H1 (cell line): Measurements from ENCODE around the gene SLC3A2. TPM values are rescaled to one million over a fixed set of nuclear protein-coding genes. Genes with fewer than 3 reads are reported as not detected.

Source experiments
- CTCF ChIA-PET: fragments of 300-600 bp; sonication (Branson Sonifier 250); formaldehyde crosslinking; loops from one replicate; lab custom pipeline; 2021; ENCODE audit not compliant: partially characterized antibody; lab: Charles Lee
- POLR2A ChIA-PET: fragments of 300-600 bp; sonication (Branson Sonifier 250); formaldehyde crosslinking; loops from one replicate; lab custom pipeline; 2021; ENCODE audit warnings: inconsistent platforms; ENCODE audit not compliant: partially characterized antibody; lab: Charles Lee
- DNase-seq, 2 experiments: peaks; one replicate each; pipeline versions ENCODE4 v3.0.0 to v3.0.0-alpha.2; 2010 to 2022; ENCODE audit warnings: low spot score in 2 of 2, low read depth in 1 of 2, mixed read lengths in 1 of 2
- FAIRE-seq: peaks from 2 replicates; lab custom pipeline; 2011; peaks lifted over from hg19 to GRCh38; lab: Jason Lieb, UNC
- H2AFZ ChIP-seq: 2 replicates; pipeline ENCODE4 v1.8.1; 2012; ENCODE audit warnings: low read length, inconsistent platforms
- H2AK5ac ChIP-seq: 2 replicates; pipeline ENCODE4 v1.6.1; 2013; ENCODE audit warnings: low read depth, low read length
- H2BK120ac ChIP-seq: replicated peaks from 2 replicates; pipeline ENCODE3; 2013; ENCODE audit warnings: low read depth, low read length, inconsistent platforms
- H2BK12ac ChIP-seq: 2 replicates; pipeline ENCODE4 v1.6.1; 2013; ENCODE audit warnings: low read depth, low read length
- H2BK15ac ChIP-seq: 2 replicates; pipeline ENCODE4 v1.6.1; 2013; ENCODE audit warnings: low read length
- H2BK20ac ChIP-seq: 2 replicates; pipeline ENCODE4 v1.6.1; 2013; ENCODE audit warnings: low read length
- H2BK5ac ChIP-seq: 2 replicates; pipeline ENCODE4 v1.6.1; 2013; ENCODE audit warnings: low read depth, low read length
- H3K14ac ChIP-seq: 2 replicates; pipeline ENCODE4 v1.6.1; 2013; ENCODE audit warnings: inconsistent platforms; ENCODE audit not compliant: insufficient read length
- H3K18ac ChIP-seq: 2 replicates; pipeline ENCODE4 v1.6.1; 2013; ENCODE audit warnings: low read length; ENCODE audit errors: extremely low read depth
- H3K23ac ChIP-seq: 2 replicates; pipeline ENCODE4 v1.6.1; 2013; ENCODE audit warnings: inconsistent platforms; ENCODE audit not compliant: insufficient read length
- H3K23me2 ChIP-seq: 2 replicates; pipeline ENCODE4 v1.6.1; 2013; ENCODE audit warnings: low read depth, low read length
- H3K27ac ChIP-seq: 2 replicates; pipeline ENCODE4 v1.6.1; 2011; ENCODE audit warnings: low read depth, low read length, inconsistent platforms
- H3K27me3 ChIP-seq, 4 experiments: replicated peaks in 1 of 4; 1 replicate in 1 of 4; 2 replicates in 3 of 4; pipeline versions ENCODE4 v1.6.1 to v1.8.1; 2011 to 2013; ENCODE audit warnings: low read length in 3 of 4, mild to moderate bottlenecking in 3 of 4, inconsistent platforms in 2 of 4, mixed read lengths in 2 of 4, moderate library complexity in 1 of 4; ENCODE audit not compliant: control insufficient read depth in 3 of 4, insufficient read depth in 3 of 4; ENCODE audit errors: extremely low read depth in 1 of 4
- H3K36me3 ChIP-seq, 4 experiments: 2 replicates each; pipeline versions ENCODE4 v1.6.1 to v1.8.1; 2011 to 2013; ENCODE audit warnings: mild to moderate bottlenecking in 4 of 4, low read length in 3 of 4, moderate library complexity in 2 of 4, control low read depth in 1 of 4, inconsistent platforms in 1 of 4; ENCODE audit not compliant: insufficient read depth in 4 of 4, control insufficient read depth in 2 of 4
- H3K4ac ChIP-seq: replicated peaks from 2 replicates; pipeline ENCODE3; 2013; ENCODE audit warnings: low read length, low read depth, mixed read lengths, inconsistent platforms; ENCODE audit not compliant: insufficient read length
- H3K4me1 ChIP-seq, 4 experiments: replicated peaks in 1 of 4; 1 replicate in 1 of 4; 2 replicates in 3 of 4; pipeline versions ENCODE4 v1.6.1 to v1.8.1; 2011 to 2013; ENCODE audit warnings: low read length in 3 of 4, inconsistent platforms in 2 of 4, mixed read lengths in 1 of 4; ENCODE audit not compliant: insufficient read depth in 4 of 4, control insufficient read depth in 3 of 4
- H3K4me2 ChIP-seq, 2 experiments: 2 replicates each; pipeline versions ENCODE4 v1.6.1 to v1.8.1; 2011 to 2013; ENCODE audit warnings: low read depth in 2 of 2, low read length in 2 of 2, control low read depth in 1 of 2, inconsistent platforms in 1 of 2, mild to moderate bottlenecking in 1 of 2; ENCODE audit not compliant: insufficient read depth in 1 of 2
- H3K4me3 ChIP-seq, 4 experiments: fragments of 200-600, 300-600 bp in 1 of 4; sonication (generic), shearing (Covaris generic), sonication (Bioruptor Twin) in 1 of 4; 2 replicates each; pipeline versions ENCODE4 v1.5.1 to v1.8.1; 2011 to 2016; ENCODE audit warnings: low read length in 4 of 4, low read depth in 3 of 4, control low read depth in 2 of 4, inconsistent platforms in 2 of 4, mild to moderate bottlenecking in 2 of 4, mixed read lengths in 1 of 4, moderate library complexity in 1 of 4; ENCODE audit not compliant: insufficient read depth in 2 of 4; ENCODE audit errors: extremely low read depth in 1 of 4
- H3K56ac ChIP-seq: replicated peaks from 2 replicates; pipeline ENCODE3; 2013; ENCODE audit warnings: low read depth, mild to moderate bottlenecking, mixed read lengths, low read length, inconsistent platforms; ENCODE audit not compliant: insufficient read length
- H3K79me1 ChIP-seq: 2 replicates; pipeline ENCODE4 v1.6.1; 2013; ENCODE audit warnings: low read depth, low read length, control low read depth
- H3K79me2 ChIP-seq, 2 experiments: 2 replicates each; pipeline versions ENCODE4 v1.6.1 to v1.8.1; 2012 to 2013; ENCODE audit warnings: low read length in 2 of 2, mild to moderate bottlenecking in 2 of 2, inconsistent platforms in 1 of 2; ENCODE audit not compliant: insufficient read depth in 2 of 2, control insufficient read depth in 1 of 2
- H3K9ac ChIP-seq, 4 experiments: replicated peaks in 1 of 4; 1 replicate in 1 of 4; 2 replicates in 3 of 4; pipeline versions ENCODE4 v1.6.1 to v1.8.1; 2011 to 2013; ENCODE audit warnings: low read depth in 3 of 4, low read length in 3 of 4, control low read depth in 2 of 4, mild to moderate bottlenecking in 2 of 4, moderate library complexity in 2 of 4, inconsistent platforms in 1 of 4; ENCODE audit errors: extremely low read depth in 1 of 4
- H3K9me3 ChIP-seq, 2 experiments: 2 replicates each; pipeline versions ENCODE4 v1.6.1 to v1.8.1; 2012 to 2013; ENCODE audit warnings: mild to moderate bottlenecking in 2 of 2, moderate library complexity in 2 of 2, control low read depth in 1 of 2, inconsistent platforms in 1 of 2, low read depth in 1 of 2, low read length in 1 of 2, mixed read lengths in 1 of 2; ENCODE audit not compliant: insufficient read depth in 2 of 2
- H4K20me1 ChIP-seq, 2 experiments: replicated peaks in 1 of 2; 2 replicates each; pipeline versions ENCODE3 to v1.8.1; 2011 to 2013; ENCODE audit warnings: inconsistent platforms in 2 of 2, low read length in 2 of 2, mild to moderate bottlenecking in 1 of 2; ENCODE audit not compliant: insufficient read depth in 2 of 2, control insufficient read depth in 1 of 2
- H4K5ac ChIP-seq: 2 replicates; pipeline ENCODE4 v1.6.1; 2013; ENCODE audit warnings: low read length, low read depth, mixed read lengths, inconsistent platforms; ENCODE audit not compliant: insufficient read length
- H4K8ac ChIP-seq: 2 replicates; pipeline ENCODE4 v1.8.0; 2013; ENCODE audit warnings: mild to moderate bottlenecking, moderate library complexity, low read length, inconsistent platforms; ENCODE audit not compliant: insufficient read depth; ENCODE audit errors: extremely low read depth
- H4K91ac ChIP-seq: replicated peaks from 2 replicates; pipeline ENCODE3; 2013; ENCODE audit warnings: low read length, mixed read lengths, inconsistent platforms; ENCODE audit not compliant: insufficient read length
- BRCA1 ChIP-seq: IDR thresholded peaks from 2 replicates; pipeline ENCODE4 v1.6.1; 2012; ENCODE audit warnings: low read depth, low read length, improper control_type of control experiment
- CHD2 ChIP-seq: IDR thresholded peaks from 2 replicates; pipeline ENCODE4 v1.6.1; 2012; ENCODE audit warnings: low read length, improper control_type of control experiment
- JUN ChIP-seq: IDR thresholded peaks from 2 replicates; pipeline ENCODE4 v1.6.1; 2011; ENCODE audit warnings: low read depth, mild to moderate bottlenecking, improper control_type of control experiment, low read length
- KDM5A ChIP-seq: fragments of 200-600 bp; IDR thresholded peaks from 2 replicates; pipeline ENCODE4 v1.7.1; 2012; ENCODE audit warnings: mild to moderate bottlenecking, low read length, inconsistent platforms, mixed read lengths
- NRF1 ChIP-seq: IDR thresholded peaks from 2 replicates; pipeline ENCODE4 v1.6.1; 2011; ENCODE audit warnings: mild to moderate bottlenecking, low read depth, low read length, improper control_type of control experiment
- SAP30 ChIP-seq: fragments of 300-600 bp; sonication (generic); IDR thresholded peaks from 2 replicates; pipeline ENCODE4 v1.7.1; 2012; ENCODE audit warnings: low read length, moderate library complexity, mild to moderate bottlenecking, inconsistent platforms; ENCODE audit not compliant: insufficient read depth, insufficient replicate concordance
- SRF ChIP-seq: IDR thresholded peaks from 2 replicates; pipeline ENCODE4 v1.6.1; 2011; ENCODE audit warnings: mild to moderate bottlenecking, low read depth, low read length, moderate library complexity
- WGBS, 2 experiments: shearing (Covaris generic) in 1 of 2; methylation state at CpG; one replicate each; pipeline versions ENCODE4 v1.1.6 to v1.1.7; 2013 to 2015; ENCODE audit warnings: low lambda C conversion rate in 2 of 2, mixed read lengths in 2 of 2, inconsistent platforms in 1 of 2, low coverage in 1 of 2, missing lambda C conversion rate in 1 of 2; ENCODE audit not compliant: insufficient replicate concordance in 2 of 2, insufficient coverage in 1 of 2, insufficient read length in 1 of 2; ENCODE audit errors: extremely low coverage in 1 of 2, missing lambda C conversion rate in 1 of 2; 5-methylcytosine and 5-hydroxymethylcytosine counted together
- polyA plus RNA-seq, 7 experiments: library from polyadenylated mRNA; depleted of rRNA in 3 of 7; stranded (reverse) in 5 of 7; unstranded in 2 of 7; fragments of >200 nt in 5 of 7; fragments of 200-250 nt in 2 of 7; gene quantifications; 1 replicate in 5 of 7; 2 replicates in 1 of 7; 4 replicates in 1 of 7; pipeline versions ENCODE4 v1.2.1 to v1.2.3, GENCODE V29; 2011 to 2013; ENCODE audit warnings: missing spikeins in 2 of 7, mixed read lengths in 2 of 7
- total RNA-seq: library from RNA; stranded (reverse); fragmentation: NEBNext Ultra II Directional; extraction: Animal tissue kit (Norgen Biotek cat#: 25700); gene quantifications from 2 replicates; pipeline ENCODE4 v1.2.1, GENCODE V29; 2021
- TF ChIP-seq, protein P1 (sequence below): IDR thresholded peaks from 2 replicates; pipeline ENCODE4 v1.6.1; 2012; ENCODE audit warnings: low read length, inconsistent platforms

Gene SLC3A2
- total and polyA plus RNA-seq, 2 of the 8 experiments (the other 6 are each of a cell fraction or from before 2014, with no cell fraction given), result 410 to 435 TPM

DNA sequence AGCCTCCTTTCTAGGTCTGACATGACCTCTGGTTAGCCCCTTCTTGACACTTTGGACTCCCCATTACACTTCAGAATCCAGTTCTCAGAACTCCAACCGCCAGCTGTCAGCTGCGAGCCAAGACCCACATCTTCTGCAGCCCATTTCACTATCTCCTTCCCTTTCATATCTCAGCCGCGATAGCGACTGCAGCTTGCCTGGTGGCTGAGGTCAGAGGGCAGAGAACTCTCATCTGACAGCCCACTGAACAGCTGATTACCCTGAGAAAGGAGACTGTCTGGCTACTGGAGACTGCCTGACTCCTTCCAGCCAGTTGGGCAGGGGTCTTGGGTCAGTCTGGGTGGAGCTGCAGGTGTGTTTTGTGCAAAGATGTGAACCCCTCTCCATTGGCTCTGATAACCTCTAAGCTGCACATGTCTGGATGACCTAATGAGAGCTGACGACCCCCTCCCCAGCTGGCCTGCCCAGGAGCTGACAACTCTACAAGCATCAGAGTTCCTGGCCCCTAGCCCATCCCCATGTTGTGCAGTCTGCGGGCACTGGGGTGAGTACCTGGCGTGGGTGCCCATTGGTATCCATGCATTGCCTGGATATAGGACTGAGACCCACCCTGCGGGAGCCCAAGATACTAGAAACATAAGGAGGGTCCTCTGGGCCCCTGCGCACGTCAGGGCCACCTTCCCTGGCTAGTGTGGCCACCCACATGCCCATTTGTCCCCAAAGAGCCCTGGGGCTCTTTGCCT is 39.4 kb downstream of the SLC3A2 start:
- no peak overlapping the region for H3K23ac ChIP-seq
- POLR2A ChIA-PET, result interaction anchor here (3.8 to 57.8 kb wide), 4 partner anchors 14 to 79 kb away, joined by 19 to 1185 read pairs (median 78); partner anchors contain the start of gene SLC3A2
- H2BK120ac ChIP-seq, result no peak overlapping the region
- no peaks in the 10 kb centered on the region; the same call in 1 of the 2 replicates for H3K23me2 ChIP-seq
- H3K4me1 ChIP-seq, result peaks cover 0 to 18% (median 10%) of the 10 kb centered on the region in 4 experiments; a peak in 6 of 7 replicates
- no peak overlapping the region for H2AK5ac ChIP-seq
- no peak overlapping the region for H4K5ac ChIP-seq
- H4K91ac ChIP-seq, result no peak overlapping the region
- no peak overlapping the region for H3K14ac ChIP-seq
- FAIRE-seq (no peak), DNase-seq (no peak)
- H3K4me2 ChIP-seq, result no peak overlapping the region
- H2BK5ac ChIP-seq, result no peak overlapping the region
- no peaks in the 10 kb centered on the region for H3K79me2 ChIP-seq
- no peaks in the 10 kb centered on the region for H3K36me3 ChIP-seq
- H3K18ac ChIP-seq, result no peak overlapping the region
- H2AFZ ChIP-seq, result no peak overlapping the region
- H4K20me1 ChIP-seq, result no peaks in the 10 kb centered on the region
- H2BK15ac ChIP-seq, result 0 out of 2 replicates have a peak overlapping the region, but pooled peaks have one; percentile 29
- H3K79me1 ChIP-seq, result no peaks in the 10 kb centered on the region
- peaks cover 0 to 17% (median 16%) of the 10 kb centered on the region in 4 experiments; a peak in 6 of 7 replicates for H3K27me3 ChIP-seq
- H3K27ac ChIP-seq, result no peak overlapping the region
- 0 out of 2 replicates have a peak overlapping the region, but pooled peaks have one; percentile 33 for H2BK12ac ChIP-seq
- no peak overlapping the region for H3K4me3 ChIP-seq
- no peak overlapping the region for H3K56ac ChIP-seq
- H3K9me3 ChIP-seq, result no peaks in the 10 kb centered on the region
- 90% methylated on average over 9 of the region's 11 CpGs; no CpG with 5 or more reads in 1 of the 2 experiments for WGBS, 2 experiments
- CTCF ChIA-PET, result interaction anchor here (0.6 to 16.5 kb wide), 6 partner anchors 12 to 101 kb away, joined by 3 to 232 read pairs (median 38); partner anchors contain the start of gene SLC22A8
- no peak overlapping the region for H3K4ac ChIP-seq
- H4K8ac ChIP-seq, result no peak overlapping the region
- H2BK20ac ChIP-seq, result 0 out of 2 replicates have a peak overlapping the region, but pooled peaks have one; percentile 9
- H3K9ac ChIP-seq, result no peak overlapping the region
- no peak for TF ChIP-seq NRF1
- TF ChIP-seq SRF, result no peak
- TF ChIP-seq KDM5A, result no peak
- no peak for TF ChIP-seq JUN
- TF ChIP-seq, protein P1, sequence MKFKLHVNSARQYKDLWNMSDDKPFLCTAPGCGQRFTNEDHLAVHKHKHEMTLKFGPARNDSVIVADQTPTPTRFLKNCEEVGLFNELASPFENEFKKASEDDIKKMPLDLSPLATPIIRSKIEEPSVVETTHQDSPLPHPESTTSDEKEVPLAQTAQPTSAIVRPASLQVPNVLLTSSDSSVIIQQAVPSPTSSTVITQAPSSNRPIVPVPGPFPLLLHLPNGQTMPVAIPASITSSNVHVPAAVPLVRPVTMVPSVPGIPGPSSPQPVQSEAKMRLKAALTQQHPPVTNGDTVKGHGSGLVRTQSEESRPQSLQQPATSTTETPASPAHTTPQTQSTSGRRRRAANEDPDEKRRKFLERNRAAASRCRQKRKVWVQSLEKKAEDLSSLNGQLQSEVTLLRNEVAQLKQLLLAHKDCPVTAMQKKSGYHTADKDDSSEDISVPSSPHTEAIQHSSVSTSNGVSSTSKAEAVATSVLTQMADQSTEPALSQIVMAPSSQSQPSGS, result no peak
- TF ChIP-seq CHD2, result no peak
- no peak for TF ChIP-seq SAP30
- no peak for TF ChIP-seq BRCA1
